H1 (cell line): ENCODE measurements around the gene TEAD4. TPM values are rescaled to one million over a fixed set of nuclear protein-coding genes. Genes with fewer than 3 reads are reported as not detected.

Experiments used
- CTCF ChIA-PET: fragments of 300-600 bp; sonication (Branson Sonifier 250); formaldehyde crosslinking; loops from one replicate; lab custom pipeline; 2021; ENCODE audit not compliant: partially characterized antibody; lab: Charles Lee
- POLR2A ChIA-PET: fragments of 300-600 bp; sonication (Branson Sonifier 250); formaldehyde crosslinking; loops from one replicate; lab custom pipeline; 2021; ENCODE audit warnings: inconsistent platforms; ENCODE audit not compliant: partially characterized antibody; lab: Charles Lee
- DNase-seq, 2 experiments: peaks; one replicate each; pipeline versions ENCODE4 v3.0.0 to v3.0.0-alpha.2; 2010 to 2022; ENCODE audit warnings: low spot score in 2 of 2, low read depth in 1 of 2, mixed read lengths in 1 of 2
- FAIRE-seq: peaks from 2 replicates; lab custom pipeline; 2011; peaks lifted over from hg19 to GRCh38; lab: Jason Lieb, UNC
- H2AFZ ChIP-seq: 2 replicates; pipeline ENCODE4 v1.8.1; 2012; ENCODE audit warnings: low read length, inconsistent platforms
- H2AK5ac ChIP-seq: 2 replicates; pipeline ENCODE4 v1.6.1; 2013; ENCODE audit warnings: low read depth, low read length
- H2BK120ac ChIP-seq: replicated peaks from 2 replicates; pipeline ENCODE3; 2013; ENCODE audit warnings: low read depth, low read length, inconsistent platforms
- H2BK12ac ChIP-seq: 2 replicates; pipeline ENCODE4 v1.6.1; 2013; ENCODE audit warnings: low read depth, low read length
- H2BK15ac ChIP-seq: 2 replicates; pipeline ENCODE4 v1.6.1; 2013; ENCODE audit warnings: low read length
- H2BK20ac ChIP-seq: 2 replicates; pipeline ENCODE4 v1.6.1; 2013; ENCODE audit warnings: low read length
- H2BK5ac ChIP-seq: 2 replicates; pipeline ENCODE4 v1.6.1; 2013; ENCODE audit warnings: low read depth, low read length
- H3K14ac ChIP-seq: 2 replicates; pipeline ENCODE4 v1.6.1; 2013; ENCODE audit warnings: inconsistent platforms; ENCODE audit not compliant: insufficient read length
- H3K18ac ChIP-seq: 2 replicates; pipeline ENCODE4 v1.6.1; 2013; ENCODE audit warnings: low read length; ENCODE audit errors: extremely low read depth
- H3K23ac ChIP-seq: 2 replicates; pipeline ENCODE4 v1.6.1; 2013; ENCODE audit warnings: inconsistent platforms; ENCODE audit not compliant: insufficient read length
- H3K23me2 ChIP-seq: 2 replicates; pipeline ENCODE4 v1.6.1; 2013; ENCODE audit warnings: low read depth, low read length
- H3K27ac ChIP-seq: 2 replicates; pipeline ENCODE4 v1.6.1; 2011; ENCODE audit warnings: low read depth, low read length, inconsistent platforms
- H3K27me3 ChIP-seq, 4 experiments: replicated peaks in 1 of 4; 1 replicate in 1 of 4; 2 replicates in 3 of 4; pipeline versions ENCODE4 v1.6.1 to v1.8.1; 2011 to 2013; ENCODE audit warnings: low read length in 3 of 4, mild to moderate bottlenecking in 3 of 4, inconsistent platforms in 2 of 4, mixed read lengths in 2 of 4, moderate library complexity in 1 of 4; ENCODE audit not compliant: control insufficient read depth in 3 of 4, insufficient read depth in 3 of 4; ENCODE audit errors: extremely low read depth in 1 of 4
- H3K36me3 ChIP-seq, 4 experiments: 2 replicates each; pipeline versions ENCODE4 v1.6.1 to v1.8.1; 2011 to 2013; ENCODE audit warnings: mild to moderate bottlenecking in 4 of 4, low read length in 3 of 4, moderate library complexity in 2 of 4, control low read depth in 1 of 4, inconsistent platforms in 1 of 4; ENCODE audit not compliant: insufficient read depth in 4 of 4, control insufficient read depth in 2 of 4
- H3K4ac ChIP-seq: replicated peaks from 2 replicates; pipeline ENCODE3; 2013; ENCODE audit warnings: low read length, low read depth, mixed read lengths, inconsistent platforms; ENCODE audit not compliant: insufficient read length
- H3K4me1 ChIP-seq, 4 experiments: replicated peaks in 1 of 4; 1 replicate in 1 of 4; 2 replicates in 3 of 4; pipeline versions ENCODE4 v1.6.1 to v1.8.1; 2011 to 2013; ENCODE audit warnings: low read length in 3 of 4, inconsistent platforms in 2 of 4, mixed read lengths in 1 of 4; ENCODE audit not compliant: insufficient read depth in 4 of 4, control insufficient read depth in 3 of 4
- H3K4me2 ChIP-seq, 2 experiments: 2 replicates each; pipeline versions ENCODE4 v1.6.1 to v1.8.1; 2011 to 2013; ENCODE audit warnings: low read depth in 2 of 2, low read length in 2 of 2, control low read depth in 1 of 2, inconsistent platforms in 1 of 2, mild to moderate bottlenecking in 1 of 2; ENCODE audit not compliant: insufficient read depth in 1 of 2
- H3K4me3 ChIP-seq, 4 experiments: fragments of 200-600, 300-600 bp in 1 of 4; sonication (generic), shearing (Covaris generic), sonication (Bioruptor Twin) in 1 of 4; 2 replicates each; pipeline versions ENCODE4 v1.5.1 to v1.8.1; 2011 to 2016; ENCODE audit warnings: low read length in 4 of 4, low read depth in 3 of 4, control low read depth in 2 of 4, inconsistent platforms in 2 of 4, mild to moderate bottlenecking in 2 of 4, mixed read lengths in 1 of 4, moderate library complexity in 1 of 4; ENCODE audit not compliant: insufficient read depth in 2 of 4; ENCODE audit errors: extremely low read depth in 1 of 4
- H3K56ac ChIP-seq: replicated peaks from 2 replicates; pipeline ENCODE3; 2013; ENCODE audit warnings: low read depth, mild to moderate bottlenecking, mixed read lengths, low read length, inconsistent platforms; ENCODE audit not compliant: insufficient read length
- H3K79me1 ChIP-seq: 2 replicates; pipeline ENCODE4 v1.6.1; 2013; ENCODE audit warnings: low read depth, low read length, control low read depth
- H3K79me2 ChIP-seq, 2 experiments: 2 replicates each; pipeline versions ENCODE4 v1.6.1 to v1.8.1; 2012 to 2013; ENCODE audit warnings: low read length in 2 of 2, mild to moderate bottlenecking in 2 of 2, inconsistent platforms in 1 of 2; ENCODE audit not compliant: insufficient read depth in 2 of 2, control insufficient read depth in 1 of 2
- H3K9ac ChIP-seq, 4 experiments: replicated peaks in 1 of 4; 1 replicate in 1 of 4; 2 replicates in 3 of 4; pipeline versions ENCODE4 v1.6.1 to v1.8.1; 2011 to 2013; ENCODE audit warnings: low read depth in 3 of 4, low read length in 3 of 4, control low read depth in 2 of 4, mild to moderate bottlenecking in 2 of 4, moderate library complexity in 2 of 4, inconsistent platforms in 1 of 4; ENCODE audit errors: extremely low read depth in 1 of 4
- H3K9me3 ChIP-seq, 2 experiments: 2 replicates each; pipeline versions ENCODE4 v1.6.1 to v1.8.1; 2012 to 2013; ENCODE audit warnings: mild to moderate bottlenecking in 2 of 2, moderate library complexity in 2 of 2, control low read depth in 1 of 2, inconsistent platforms in 1 of 2, low read depth in 1 of 2, low read length in 1 of 2, mixed read lengths in 1 of 2; ENCODE audit not compliant: insufficient read depth in 2 of 2
- H4K20me1 ChIP-seq, 2 experiments: replicated peaks in 1 of 2; 2 replicates each; pipeline versions ENCODE3 to v1.8.1; 2011 to 2013; ENCODE audit warnings: inconsistent platforms in 2 of 2, low read length in 2 of 2, mild to moderate bottlenecking in 1 of 2; ENCODE audit not compliant: insufficient read depth in 2 of 2, control insufficient read depth in 1 of 2
- H4K5ac ChIP-seq: 2 replicates; pipeline ENCODE4 v1.6.1; 2013; ENCODE audit warnings: low read length, low read depth, mixed read lengths, inconsistent platforms; ENCODE audit not compliant: insufficient read length
- H4K8ac ChIP-seq: 2 replicates; pipeline ENCODE4 v1.8.0; 2013; ENCODE audit warnings: mild to moderate bottlenecking, moderate library complexity, low read length, inconsistent platforms; ENCODE audit not compliant: insufficient read depth; ENCODE audit errors: extremely low read depth
- H4K91ac ChIP-seq: replicated peaks from 2 replicates; pipeline ENCODE3; 2013; ENCODE audit warnings: low read length, mixed read lengths, inconsistent platforms; ENCODE audit not compliant: insufficient read length
- GABPA ChIP-seq: IDR thresholded peaks from 2 replicates; pipeline ENCODE4 v1.6.1; 2011; ENCODE audit warnings: mild to moderate bottlenecking, low read length, moderate library complexity, borderline replicate concordance; ENCODE audit not compliant: insufficient read depth
- JUND ChIP-seq: IDR thresholded peaks from 2 replicates; pipeline ENCODE4 v1.6.1; 2011; ENCODE audit warnings: mild to moderate bottlenecking, improper control_type of control experiment, low read length
- RAD21 ChIP-seq, 2 experiments: IDR thresholded peaks in 1 of 2; conservative IDR thresholded peaks in 1 of 2; 2 replicates each; pipeline ENCODE4 v1.6.1; 2011; ENCODE audit warnings: low read depth in 2 of 2, low read length in 2 of 2, improper control_type of control experiment in 1 of 2, inconsistent platforms in 1 of 2, mild to moderate bottlenecking in 1 of 2, moderate library complexity in 1 of 2
- RXRA ChIP-seq: IDR thresholded peaks from 2 replicates; pipeline ENCODE4 v1.6.1; 2011; ENCODE audit warnings: low read depth, mild to moderate bottlenecking, low read length, moderate library complexity; ENCODE audit not compliant: insufficient read depth
- SAP30 ChIP-seq: fragments of 300-600 bp; sonication (generic); IDR thresholded peaks from 2 replicates; pipeline ENCODE4 v1.7.1; 2012; ENCODE audit warnings: low read length, moderate library complexity, mild to moderate bottlenecking, inconsistent platforms; ENCODE audit not compliant: insufficient read depth, insufficient replicate concordance
- SRF ChIP-seq: IDR thresholded peaks from 2 replicates; pipeline ENCODE4 v1.6.1; 2011; ENCODE audit warnings: mild to moderate bottlenecking, low read depth, low read length, moderate library complexity
- WGBS, 2 experiments: shearing (Covaris generic) in 1 of 2; methylation state at CpG; one replicate each; pipeline versions ENCODE4 v1.1.6 to v1.1.7; 2013 to 2015; ENCODE audit warnings: low lambda C conversion rate in 2 of 2, mixed read lengths in 2 of 2, inconsistent platforms in 1 of 2, low coverage in 1 of 2, missing lambda C conversion rate in 1 of 2; ENCODE audit not compliant: insufficient replicate concordance in 2 of 2, insufficient coverage in 1 of 2, insufficient read length in 1 of 2; ENCODE audit errors: extremely low coverage in 1 of 2, missing lambda C conversion rate in 1 of 2; 5-methylcytosine and 5-hydroxymethylcytosine counted together
- polyA plus RNA-seq, 7 experiments: library from polyadenylated mRNA; depleted of rRNA in 3 of 7; stranded (reverse) in 5 of 7; unstranded in 2 of 7; fragments of >200 nt in 5 of 7; fragments of 200-250 nt in 2 of 7; gene quantifications; 1 replicate in 5 of 7; 2 replicates in 1 of 7; 4 replicates in 1 of 7; pipeline versions ENCODE4 v1.2.1 to v1.2.3, GENCODE V29; 2011 to 2013; ENCODE audit warnings: missing spikeins in 2 of 7, mixed read lengths in 2 of 7
- total RNA-seq: library from RNA; stranded (reverse); fragmentation: NEBNext Ultra II Directional; extraction: Animal tissue kit (Norgen Biotek cat#: 25700); gene quantifications from 2 replicates; pipeline ENCODE4 v1.2.1, GENCODE V29; 2021
- TF ChIP-seq, protein P1 (sequence below), 3 experiments: IDR thresholded peaks; 1 replicate in 2 of 3; 2 replicates in 1 of 3; pipeline versions ENCODE4 v1.5.1 to v1.6.1; 2011; ENCODE audit warnings: low read length in 3 of 3, mild to moderate bottlenecking in 3 of 3, inconsistent platforms in 2 of 3, low read depth in 1 of 3, moderate library complexity in 1 of 3; ENCODE audit not compliant: insufficient read depth in 1 of 3; ENCODE audit errors: control extremely low read depth in 1 of 3

TEAD4 gene
- total and polyA plus RNA-seq, 2 of the 8 experiments (the other 6 are each of a cell fraction or from before 2014, with no cell fraction given): 56.7 to 116 TPM

GRCh38 chr12:3073438-3074250 is 114.4 kb downstream of the TEAD4 start:
- DNase-seq: peak; percentile 79 to 96
- Histone ChIP-seq H3K56ac (no peak overlapping the region), H3K18ac (no peak overlapping the region), H3K79me1 (no peaks in the 10 kb centered on the region; the same call in 1 of the 2 replicates), H4K8ac (no peak overlapping the region), H3K9me3 (no peaks in the 10 kb centered on the region), H3K4me3 (no peak overlapping the region), H3K4me1 (peaks cover 0 to 12% (median 3%) of the 10 kb centered on the region in 4 experiments; a peak in 3 of 7 replicates), H4K5ac (no peak overlapping the region), H4K20me1 (no peaks in the 10 kb centered on the region), H3K79me2 (no peaks in the 10 kb centered on the region), H3K36me3 (no peaks in the 10 kb centered on the region), H3K4ac (no peak overlapping the region), H3K14ac (no peak overlapping the region), H2BK12ac (no peak overlapping the region), H2AFZ (no peak overlapping the region; the same call in 1 of the 2 replicates), H2BK5ac (no peak overlapping the region), H3K4me2 (no peak overlapping the region), H2BK120ac (peak overlapping the region; percentile 13), H3K9ac (no peak overlapping the region), H3K27ac (no peak overlapping the region), H2BK20ac (no peak overlapping the region), H4K91ac (no peak overlapping the region), H3K23ac (no peak overlapping the region), H3K23me2 (peaks cover 4% of the 10 kb centered on the region; the same call in 1 of the 2 replicates), H2BK15ac (no peak overlapping the region), H2AK5ac (no peak overlapping the region), H3K27me3 (peaks cover 0 to 18% (median 8%) of the 10 kb centered on the region in 4 experiments; a peak in 3 of 7 replicates)
- peak; percentile 98 for FAIRE-seq
- CTCF ChIA-PET: interaction anchor here (0.5 to 6.3 kb wide), 47 partner anchors 8 to 574 kb away, joined by 3 to 78 read pairs (median 4); no protein-coding TSS in a partner anchor
- POLR2A ChIA-PET: interaction anchor here (0.8 to 1.4 kb wide), 2 partner anchors 40 to 201 kb away, joined by 4 read pairs; no protein-coding TSS in a partner anchor
- WGBS, 2 experiments: 42% methylated on average over 13 of the region's 13 CpGs; no CpG with 5 or more reads in 1 of the 2 experiments
- TF ChIP-seq RXRA: 0 out of 2 replicates have a peak, but pooled peaks have one; percentile 3
- no peak for TF ChIP-seq SRF
- TF ChIP-seq SAP30: no peak
- peak; percentile 53; the same call in 1 of the 2 replicates for TF ChIP-seq JUND
- TF ChIP-seq GABPA: peak; percentile 51; the same call in 1 of the 2 replicates
- TF ChIP-seq, protein P1, sequence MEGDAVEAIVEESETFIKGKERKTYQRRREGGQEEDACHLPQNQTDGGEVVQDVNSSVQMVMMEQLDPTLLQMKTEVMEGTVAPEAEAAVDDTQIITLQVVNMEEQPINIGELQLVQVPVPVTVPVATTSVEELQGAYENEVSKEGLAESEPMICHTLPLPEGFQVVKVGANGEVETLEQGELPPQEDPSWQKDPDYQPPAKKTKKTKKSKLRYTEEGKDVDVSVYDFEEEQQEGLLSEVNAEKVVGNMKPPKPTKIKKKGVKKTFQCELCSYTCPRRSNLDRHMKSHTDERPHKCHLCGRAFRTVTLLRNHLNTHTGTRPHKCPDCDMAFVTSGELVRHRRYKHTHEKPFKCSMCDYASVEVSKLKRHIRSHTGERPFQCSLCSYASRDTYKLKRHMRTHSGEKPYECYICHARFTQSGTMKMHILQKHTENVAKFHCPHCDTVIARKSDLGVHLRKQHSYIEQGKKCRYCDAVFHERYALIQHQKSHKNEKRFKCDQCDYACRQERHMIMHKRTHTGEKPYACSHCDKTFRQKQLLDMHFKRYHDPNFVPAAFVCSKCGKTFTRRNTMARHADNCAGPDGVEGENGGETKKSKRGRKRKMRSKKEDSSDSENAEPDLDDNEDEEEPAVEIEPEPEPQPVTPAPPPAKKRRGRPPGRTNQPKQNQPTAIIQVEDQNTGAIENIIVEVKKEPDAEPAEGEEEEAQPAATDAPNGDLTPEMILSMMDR (IDR thresholded peaks at IDR 0.05; ENCODE audit: control extremely low read depth in 1 of 3, insufficient read depth in 1 of 3, low read depth in 1 of 3, low read length in 3 of 3): peak; percentile 95 to 99 (median 99)
- TF ChIP-seq RAD21 (IDR thresholded peaks at IDR 0.05 in 1 of 2, conservative IDR thresholded peaks at IDR 0.05 in 1 of 2; ENCODE audit: low read depth in 2 of 2, low read length in 2 of 2): peak; percentile 90 to 95
